GM19463 (cell line): ENCODE results near the gene PTPRJ.
"Not testable (repeated sequence)": the region's sequence is repeated elsewhere in the genome, so short reads cannot be mapped to it uniquely, and the experiment has no call there.

Experiments
- ATAC-seq: cut with Tn5 transposase; IDR thresholded peaks from one replicate; pipeline ENCODE4 v1.9.1; 2021; ENCODE audit warnings: mild to moderate bottlenecking, moderate library complexity; ENCODE audit not compliant: unreplicated experiment

The PTPRJ gene

DNA sequence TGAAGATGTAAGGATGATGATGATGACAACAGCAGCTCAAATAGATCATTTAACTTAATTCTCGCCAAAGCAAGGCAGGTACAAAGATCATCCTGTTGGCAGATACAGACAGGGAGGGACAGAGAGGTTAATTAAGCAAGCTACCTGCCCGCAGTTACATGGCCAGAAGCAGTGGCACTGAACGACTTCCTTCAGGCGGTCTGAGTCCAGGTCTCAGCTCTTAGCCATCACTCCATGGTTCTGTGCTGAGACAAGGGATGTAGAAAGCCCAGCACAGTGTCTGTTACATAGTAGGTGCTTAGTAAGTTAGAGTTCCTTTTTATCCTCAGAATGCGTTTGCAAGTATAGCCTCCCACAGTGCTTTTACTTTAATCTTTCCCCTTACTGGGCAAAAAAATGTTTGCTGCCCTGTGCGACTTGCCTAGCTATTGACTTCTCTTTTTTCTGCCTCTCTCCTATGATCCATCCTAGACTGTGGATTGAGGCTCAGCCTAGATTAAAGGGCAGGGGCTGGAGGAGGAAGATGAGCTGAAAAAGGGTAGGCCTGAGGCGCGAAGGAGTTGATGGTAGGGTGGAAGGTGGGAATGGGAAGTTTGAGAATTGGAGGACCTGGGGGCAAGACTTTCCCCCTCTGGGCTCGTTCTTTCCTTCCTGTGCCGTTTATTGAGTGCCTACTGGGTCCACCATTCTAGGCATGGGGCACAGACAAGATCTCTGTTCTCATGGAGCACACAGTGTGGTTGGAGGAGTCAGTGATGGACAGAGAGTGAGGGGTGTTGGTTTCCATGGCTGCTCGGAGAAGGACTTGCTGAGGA, 128.1 kb downstream of the PTPRJ start:
- no peak for ATAC-seq

- no peak for ATAC-seq
Observed at GRCh38 chr11:48109046-48109666, 128.8 kb downstream of the PTPRJ start.

DNA sequence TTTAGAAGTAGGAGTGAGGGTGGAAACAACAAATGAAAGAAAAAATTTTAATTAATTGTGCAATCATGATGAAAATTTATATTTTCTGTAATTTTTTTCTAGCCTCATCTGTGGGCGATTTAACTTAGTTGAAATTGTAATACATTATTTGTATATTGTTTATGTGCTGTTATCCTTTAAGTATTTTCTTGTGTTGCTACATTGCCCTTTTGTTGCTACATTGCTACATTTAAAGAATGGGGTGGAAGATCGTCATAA, 130.1 kb downstream of the PTPRJ start:
- ATAC-seq: no peak

- ATAC-seq: no peak
Observed at GRCh38 chr11:48111891-48112290, 131.5 kb downstream of the PTPRJ start.

DNA sequence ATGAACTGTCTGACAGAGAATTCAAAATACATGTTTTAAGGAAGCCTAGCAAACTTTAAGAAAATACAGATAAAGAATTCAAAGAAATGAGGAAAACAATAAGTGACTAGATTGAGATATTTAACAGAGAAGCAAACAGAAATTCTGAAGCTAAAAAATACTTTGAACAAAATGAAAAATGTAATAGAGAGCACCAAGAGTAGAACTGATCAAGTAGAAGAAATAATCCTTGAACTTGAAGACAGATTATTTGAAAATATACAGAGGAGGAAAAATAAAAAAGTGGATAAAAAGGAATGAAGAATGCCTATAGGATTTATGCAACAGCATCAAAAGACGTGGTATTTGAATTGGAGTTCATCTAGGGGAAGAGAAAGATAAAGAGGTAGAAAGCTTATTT, 134.4 kb downstream of the PTPRJ start:
- ATAC-seq: no peak

DNA sequence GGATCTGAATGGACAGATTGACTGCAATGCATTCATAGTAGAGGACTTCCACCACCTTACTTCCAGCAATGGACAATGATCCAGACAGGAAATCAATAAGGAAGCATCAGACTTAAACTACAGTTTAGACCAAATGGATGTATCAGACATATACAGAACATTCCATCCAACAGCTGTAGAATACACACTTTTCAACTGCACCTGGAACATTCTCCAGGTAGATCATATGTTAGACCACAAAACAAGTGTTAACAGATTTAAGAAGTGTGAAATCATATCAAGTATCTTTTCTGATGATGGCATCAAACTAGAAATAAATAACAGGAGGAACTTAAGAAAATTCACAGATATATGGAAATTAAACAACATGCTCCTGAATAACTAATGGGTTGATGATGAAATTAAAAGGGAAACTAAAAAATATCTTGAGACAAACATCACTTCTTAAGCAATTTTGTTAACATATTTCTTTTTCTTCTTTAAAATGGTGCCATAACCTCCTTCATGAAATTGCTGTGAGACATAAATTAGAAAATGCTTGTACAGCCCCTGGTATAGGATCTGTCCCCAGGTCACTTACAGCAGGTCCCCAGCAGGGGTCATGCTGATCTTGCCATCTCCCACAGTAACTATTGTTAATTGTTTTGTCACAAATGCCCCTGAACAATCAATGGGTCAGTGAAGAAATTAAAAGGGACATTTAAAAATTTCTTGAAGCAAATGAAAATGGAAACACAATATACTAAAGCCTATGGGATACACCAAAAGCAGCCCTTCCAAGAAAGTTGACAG, 136.3 kb downstream of the PTPRJ start:
- ATAC-seq: no peak

DNA sequence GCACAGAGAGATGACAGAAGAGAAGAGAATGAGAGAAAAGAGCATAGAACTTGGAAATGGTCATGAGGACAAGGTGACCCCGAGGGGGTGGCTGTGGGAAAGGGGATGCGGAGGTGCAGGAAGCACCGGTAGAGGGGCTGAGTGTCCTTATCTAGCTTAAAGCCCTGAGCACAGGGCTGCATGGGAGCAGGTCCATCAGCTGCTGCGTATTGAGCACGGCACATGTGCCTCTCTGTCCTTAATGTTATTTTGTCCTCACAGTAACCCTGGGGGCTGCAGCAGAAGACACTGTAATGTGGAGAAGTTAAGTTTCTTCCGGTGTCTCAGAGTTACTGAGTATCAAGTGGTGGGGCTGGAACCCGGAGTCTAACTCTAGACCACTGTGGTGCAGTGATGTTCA, 141.9 kb downstream of the PTPRJ start:
- no peak for ATAC-seq

DNA sequence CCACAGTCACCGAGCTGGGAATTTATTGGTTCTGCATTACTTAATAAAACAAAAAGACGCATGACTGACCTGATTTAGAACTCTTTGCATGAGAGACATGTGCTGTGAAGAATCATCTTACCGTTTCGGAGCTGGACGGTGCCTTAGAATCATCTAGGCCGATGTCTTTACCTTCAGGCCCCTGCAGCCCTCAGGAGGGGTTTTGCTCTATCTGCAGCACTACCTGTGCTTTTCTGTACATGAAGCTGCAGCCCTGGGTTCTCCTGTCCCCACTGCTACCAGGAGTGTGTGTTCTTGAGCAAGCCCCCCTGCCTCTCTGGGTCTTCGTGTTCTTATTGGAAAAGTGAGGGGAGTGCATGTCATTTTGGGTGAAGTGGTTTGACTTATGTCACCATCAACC, 142.3 kb downstream of the PTPRJ start:
- no peak for ATAC-seq

DNA sequence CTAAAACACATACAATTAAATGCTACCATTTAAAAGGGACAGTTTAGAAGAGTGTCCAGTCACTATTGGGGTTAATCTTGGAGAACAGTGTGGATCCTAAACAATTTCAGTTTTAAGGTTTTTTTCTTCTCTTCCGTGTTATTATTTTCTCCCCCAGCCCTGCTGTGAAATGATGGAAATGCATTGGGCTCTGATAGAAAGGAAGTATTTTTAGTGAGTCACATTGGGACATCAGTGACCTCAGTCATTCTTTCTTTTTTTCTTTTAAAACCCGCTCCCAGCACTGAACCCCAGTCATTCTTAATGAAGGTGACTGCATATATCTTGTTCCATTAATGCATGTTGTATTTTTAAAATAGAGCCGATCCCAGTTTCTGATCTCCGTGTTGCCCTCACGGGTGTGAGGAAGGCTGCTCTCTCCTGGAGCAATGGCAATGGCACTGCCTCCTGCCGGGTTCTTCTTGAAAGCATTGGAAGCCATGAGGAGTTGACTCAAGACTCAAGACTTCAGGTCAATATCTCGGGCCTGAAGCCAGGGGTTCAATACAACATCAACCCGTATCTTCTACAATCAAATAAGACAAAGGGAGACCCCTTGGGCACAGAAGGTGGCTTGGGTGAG, 143.0 kb downstream of the PTPRJ start:
- no peak for ATAC-seq

DNA sequence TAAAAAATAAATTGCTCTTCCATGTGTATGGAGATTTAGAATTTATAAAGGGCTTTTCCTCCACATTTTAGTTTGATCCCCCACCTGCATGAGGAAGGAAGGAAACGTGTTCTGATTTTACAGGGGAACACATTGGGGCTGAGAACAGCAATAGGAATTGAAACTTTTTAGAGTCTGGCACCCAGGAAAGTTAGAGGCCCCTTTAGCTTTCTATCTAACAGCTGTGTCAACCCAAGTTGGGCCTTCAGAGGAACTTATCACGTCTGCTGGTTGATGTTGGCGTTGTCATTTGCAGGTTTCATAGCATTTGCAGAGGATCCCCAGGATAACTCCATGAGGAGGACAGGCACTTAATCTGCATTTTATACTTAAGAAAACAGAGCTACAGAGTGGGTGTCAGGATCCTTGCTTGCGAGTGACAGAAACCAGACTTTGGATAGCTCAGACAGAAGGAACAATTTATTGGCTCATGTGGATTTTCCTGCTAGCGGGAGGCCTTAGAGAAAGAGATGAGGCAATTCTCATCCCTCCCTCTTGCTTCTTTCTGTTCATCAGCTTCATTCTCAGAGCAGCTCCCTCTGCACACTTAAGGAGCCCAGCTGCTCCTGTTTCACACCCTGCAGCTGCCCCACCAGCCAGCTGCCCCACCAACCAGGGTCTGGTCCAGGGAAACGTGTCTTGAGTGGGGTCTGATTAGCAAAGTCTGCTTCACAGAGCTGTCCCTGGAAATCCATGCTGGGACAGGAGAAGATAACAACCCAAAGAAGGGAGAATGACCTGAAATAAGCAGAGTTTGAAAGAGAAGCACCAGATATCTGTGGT, 143.8 kb downstream of the PTPRJ start:
- ATAC-seq: no peak

DNA sequence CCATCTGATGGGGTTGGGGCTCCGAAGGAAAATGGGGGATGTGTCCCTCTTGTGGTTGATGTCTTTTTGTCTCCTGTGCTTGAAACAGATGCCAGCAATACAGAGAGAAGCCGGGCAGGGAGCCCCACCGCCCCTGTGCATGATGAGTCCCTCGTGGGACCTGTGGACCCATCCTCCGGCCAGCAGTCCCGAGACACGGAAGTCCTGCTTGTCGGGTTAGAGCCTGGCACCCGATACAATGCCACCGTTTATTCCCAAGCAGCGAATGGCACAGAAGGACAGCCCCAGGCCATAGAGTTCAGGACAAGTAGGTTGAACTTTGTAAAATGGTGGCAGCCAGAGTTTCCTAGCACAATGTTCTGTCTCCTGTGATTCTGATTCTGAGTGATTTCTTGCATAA, 144.5 kb downstream of the PTPRJ start:
- ATAC-seq: no peak

DNA sequence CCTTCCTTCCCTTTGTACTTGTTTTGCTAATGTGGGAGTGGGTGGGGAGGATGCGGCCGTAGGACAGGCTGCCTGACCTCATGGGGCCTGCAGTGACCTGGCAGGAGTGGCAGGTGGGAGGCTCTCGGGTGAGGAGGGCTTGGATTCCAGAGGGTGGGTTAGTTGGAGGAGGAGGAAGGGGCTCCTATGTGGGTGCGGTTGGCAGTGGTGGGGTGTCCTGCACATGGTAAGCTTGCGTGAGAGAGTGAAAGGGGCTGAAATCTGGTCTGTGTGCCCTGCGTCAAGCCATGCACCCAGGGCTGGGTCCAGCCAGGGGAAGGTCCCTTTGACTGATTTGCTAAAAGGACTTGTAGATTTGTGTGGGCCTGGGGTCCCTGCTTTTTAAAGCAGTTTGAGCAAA, 145.5 kb downstream of the PTPRJ start:
- ATAC-seq: no peak

- no peak for ATAC-seq
Observed at GRCh38 chr11:48127521-48128183, 147.3 kb downstream of the PTPRJ start.

GRCh38 chr11:48129697-48130395, 149.5 kb downstream of the PTPRJ start:
- no peak for ATAC-seq

DNA sequence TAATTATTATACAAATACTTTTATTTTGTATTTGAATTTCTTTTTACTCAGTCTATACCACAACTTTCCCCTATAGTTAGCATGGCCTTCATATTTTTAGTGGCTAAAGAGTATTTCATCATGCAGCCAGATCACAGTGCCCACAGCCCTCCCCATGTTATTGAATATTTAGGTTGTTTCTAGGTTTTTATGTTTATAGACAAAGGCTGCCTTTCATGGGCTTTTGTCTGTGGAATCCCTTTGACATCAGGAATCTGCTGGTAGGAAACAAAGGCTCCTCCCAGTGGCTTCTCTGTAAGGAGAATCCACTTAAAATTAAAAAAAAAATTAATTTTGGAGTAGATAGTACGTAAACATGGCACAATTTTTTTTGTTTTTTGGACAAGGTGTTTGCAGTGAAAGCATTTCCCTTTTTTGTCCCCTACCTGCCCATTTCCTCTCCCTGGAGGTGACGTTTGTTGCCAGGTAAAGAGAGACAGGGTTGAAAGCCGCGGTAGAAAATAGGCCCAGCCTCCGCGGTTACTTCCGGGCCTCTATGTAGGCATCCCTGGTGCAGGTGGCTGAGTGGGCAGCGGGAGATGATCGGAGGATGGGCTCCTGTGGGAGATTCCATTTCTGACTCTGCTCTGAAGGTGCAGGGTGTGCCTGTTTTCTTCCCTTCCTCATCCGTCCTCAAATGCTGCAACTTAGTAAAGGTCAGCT, 154.0 kb downstream of the PTPRJ start:
- no peak for ATAC-seq

- ATAC-seq: no peak
Observed at GRCh38 chr11:48138222-48138621, 157.9 kb downstream of the PTPRJ start.

GRCh38 chr11:48139896-48140295, 159.5 kb downstream of the PTPRJ start:
- not testable (repeated sequence) for ATAC-seq

DNA sequence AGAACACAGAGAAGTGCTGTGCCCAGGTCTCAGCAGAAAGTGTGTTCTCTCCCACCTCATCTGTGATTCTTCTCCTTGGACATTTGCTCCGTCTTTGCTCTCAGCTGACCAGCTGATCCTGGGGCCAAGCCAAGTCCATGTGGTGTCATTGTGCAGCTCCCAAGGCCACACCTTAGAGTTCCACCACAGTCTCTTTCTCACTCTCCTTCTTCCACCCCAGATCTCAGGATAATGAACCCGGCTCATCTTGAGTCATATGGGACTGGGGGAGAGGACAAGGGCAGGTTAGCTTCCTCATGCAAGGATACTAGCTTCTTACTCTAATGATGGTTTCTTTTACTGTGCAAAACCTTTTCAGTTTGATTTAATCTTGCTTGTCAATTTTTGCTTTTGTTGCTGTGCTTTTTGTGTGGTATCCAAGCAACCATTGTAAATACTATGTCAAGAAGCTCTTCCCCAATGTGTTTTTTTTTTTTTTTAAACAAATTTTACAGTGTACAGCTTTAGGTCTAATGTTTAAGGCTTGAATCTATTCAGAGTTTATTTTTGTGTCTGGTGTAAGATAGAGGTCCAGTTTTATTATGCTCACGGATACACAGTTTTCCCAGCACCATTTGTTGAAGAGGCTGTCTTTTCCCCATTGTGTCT, 161.2 kb downstream of the PTPRJ start:
- ATAC-seq: no peak

- no peak for ATAC-seq
Observed at GRCh38 chr11:48142889-48143288, 162.5 kb downstream of the PTPRJ start.
